HepG2 (cell line): ENCODE measurements around the gene AFF1. TPM values are rescaled to one million over a fixed set of nuclear protein-coding genes. Genes with fewer than 3 reads are reported as not detected.

Experiments
- ARHGAP35 ChIP-seq: sonication (generic); formaldehyde crosslinking; IDR thresholded peaks from 2 replicates; pipeline ENCODE4 v1.9.0; 2022; ENCODE audit warnings: mild to moderate bottlenecking, inconsistent platforms, moderate library complexity, missing genetic modification reagents, borderline replicate concordance
- ATF7-NPFF ChIP-seq: sonication (generic); formaldehyde crosslinking; IDR thresholded peaks from 2 replicates; pipeline ENCODE4 v1.8.1; 2023; ENCODE audit warnings: mild to moderate bottlenecking, low read depth, missing genetic modification reagents, moderate library complexity
- ETV5 ChIP-seq: IDR thresholded peaks from 2 replicates; pipeline ENCODE4 v1.6.1; 2018; ENCODE audit warnings: missing biosample characterization, missing genetic modification reagents, inconsistent platforms, borderline replicate concordance
- FUBP1 ChIP-seq: sonication (generic); formaldehyde crosslinking; IDR thresholded peaks from 2 replicates; pipeline ENCODE4 v1.5.1; 2020; ENCODE audit warnings: missing genetic modification reagents, mild to moderate bottlenecking, borderline replicate concordance
- GATAD2A ChIP-seq: IDR thresholded peaks from 2 replicates; pipeline ENCODE4 v1.6.1; 2016
- KDM6A ChIP-seq: IDR thresholded peaks from 2 replicates; pipeline ENCODE4 v1.6.1; 2016; ENCODE audit warnings: low read depth
- KLF15 ChIP-seq: sonication (generic); formaldehyde crosslinking; IDR thresholded peaks from 2 replicates; pipeline ENCODE4 v1.8.1; 2023; ENCODE audit warnings: borderline replicate concordance, mild to moderate bottlenecking, inconsistent platforms, missing genetic modification reagents, mixed read lengths
- KMT2A ChIP-seq: sonication (generic); formaldehyde crosslinking; IDR thresholded peaks from 2 replicates; pipeline ENCODE4 v1.4.0; 2020; ENCODE audit warnings: missing genetic modification reagents
- MIER3 ChIP-seq: IDR thresholded peaks from 2 replicates; pipeline ENCODE4 v1.6.1; 2016; ENCODE audit warnings: missing compliant biosample characterization, borderline replicate concordance
- NAIF1 ChIP-seq: sonication (generic); formaldehyde crosslinking; IDR thresholded peaks from 2 replicates; pipeline ENCODE4 v1.5.0; 2020; ENCODE audit warnings: mild to moderate bottlenecking, missing genetic modification reagents, borderline replicate concordance
- NCOR1 ChIP-seq: fragments of 200-600 bp; sonication (generic); IDR thresholded peaks from 2 replicates; pipeline ENCODE4 v1.7.0; 2017; ENCODE audit warnings: antibody characterized with exemption, low read length, borderline replicate concordance
- NFRKB ChIP-seq: fragments of 450-650 bp; IDR thresholded peaks from 2 replicates; pipeline ENCODE4 v1.6.1; 2017
- POLR2AphosphoS2 ChIP-seq: IDR thresholded peaks from 2 replicates; pipeline ENCODE4 v1.6.1; 2011; ENCODE audit warnings: low read depth, low read length, improper control_type of control experiment
- PRDM4 ChIP-seq: sonication (generic); formaldehyde crosslinking; IDR thresholded peaks from 2 replicates; pipeline ENCODE4 v1.9.0; 2021; ENCODE audit warnings: missing genetic modification reagents, borderline replicate concordance
- TP53 ChIP-seq: sonication (generic); formaldehyde crosslinking; conservative IDR thresholded peaks from 2 replicates; pipeline ENCODE4 v1.4.0; 2020; ENCODE audit warnings: missing genetic modification reagents
- ZBTB7B ChIP-seq: sonication (generic); formaldehyde crosslinking; IDR thresholded peaks from 2 replicates; pipeline ENCODE4 v1.4.0; 2020; ENCODE audit warnings: missing genetic modification reagents
- ZFP41 ChIP-seq: sonication (generic); formaldehyde crosslinking; IDR thresholded peaks from 2 replicates; pipeline ENCODE4 v1.4.0; 2020; ENCODE audit warnings: mild to moderate bottlenecking, missing genetic modification reagents, borderline replicate concordance
- ZNF33A ChIP-seq: sonication (generic); formaldehyde crosslinking; IDR thresholded peaks from 2 replicates; pipeline ENCODE4 v1.5.1; 2020; ENCODE audit warnings: missing genetic modification reagents, mild to moderate bottlenecking, moderate library complexity, borderline replicate concordance
- ZNF503 ChIP-seq: sonication (generic); formaldehyde crosslinking; IDR thresholded peaks from 2 replicates; pipeline ENCODE4 v1.4.0; 2020; ENCODE audit warnings: missing genetic modification reagents
- ZNF768 ChIP-seq: sonication (generic); formaldehyde crosslinking; IDR thresholded peaks from 2 replicates; pipeline ENCODE4 v1.4.0; 2020; ENCODE audit warnings: missing genetic modification reagents
- ZXDC ChIP-seq: sonication (generic); formaldehyde crosslinking; IDR thresholded peaks from 2 replicates; pipeline ENCODE4 v1.5.0; 2020; ENCODE audit warnings: mild to moderate bottlenecking, missing genetic modification reagents
- polyA plus RNA-seq, 8 experiments: library from polyadenylated mRNA; depleted of rRNA in 3 of 8; stranded (reverse) in 7 of 8; unstranded in 1 of 8; fragments of >200 nt; fragmentation: Illumina TruSeq in 4 of 8; extraction: Trizol in 4 of 8; gene quantifications; 2 replicates each; pipeline versions ENCODE4 v1.2.1 to v1.2.3, GENCODE V29; 2011 to 2016; ENCODE audit warnings: low read depth in 4 of 8, missing spikeins in 1 of 8, mixed read lengths in 1 of 8; ENCODE audit not compliant: insufficient read depth in 1 of 8
- total RNA-seq, 5 experiments: library from RNA; depleted of rRNA; stranded (reverse); fragments of >200 nt; fragmentation: Illumina TruSeq; extraction: Trizol; gene quantifications; 2 replicates each; pipeline ENCODE4 v1.2.3, GENCODE V29; 2016; ENCODE audit warnings: low read depth in 1 of 5

AFF1 gene
- total and polyA plus RNA-seq, 2 of the 13 experiments (the other 11 are each of a cell fraction or from before 2014, with no cell fraction given) = 15.5 to 15.9 TPM

GRCh38 chr4:86934771-86935565 is at the start of gene AFF1 (continued):
- TF ChIP-seq ZNF503 (CRISPR knock-in tag) (no peak), KLF15 (no peak), ZXDC (CRISPR knock-in tag) (peak; percentile 74; the same call in 1 of the 2 replicates), MIER3 (CRISPR knock-in tag) (no peak), FUBP1 (CRISPR knock-in tag) (peak; percentile 75; the same call in 1 of the 2 replicates), KMT2A (CRISPR knock-in tag) (peak; percentile 71; the same call in 1 of the 2 replicates), ZNF33A (CRISPR knock-in tag) (no peak), TP53 (CRISPR knock-in tag) (no peak), ATF7-NPFF (peak; percentile 79), GATAD2A (peak; percentile 72), NCOR1 (no peak), POLR2AphosphoS2 (no peak), ZFP41 (CRISPR knock-in tag) (no peak), NFRKB (no peak), ETV5 (CRISPR knock-in tag) (0 out of 2 replicates have a peak, but pooled peaks have one; percentile 16), ARHGAP35 (CRISPR knock-in tag) (no peak), KDM6A (CRISPR knock-in tag) (0 out of 2 replicates have a peak, but pooled peaks have one; percentile 17), ZNF768 (CRISPR knock-in tag) (peak; percentile 40), NAIF1 (CRISPR knock-in tag) (no peak; the same call in 1 of the 2 replicates), ZBTB7B (CRISPR knock-in tag) (peak; percentile 19; the same call in 1 of the 2 replicates), PRDM4 (CRISPR knock-in tag) (no peak)
